Peyer's patch (tissue), 4 donors: ENCODE data around the gene OR13J1. TPM values are rescaled to one million over a fixed set of nuclear protein-coding genes. Genes with fewer than 3 reads are reported as not detected.

Source experiments
- DNase-seq, 3 donors: peaks; one replicate each; pipeline ENCODE4 v3.0.0-alpha.2; 2017 to 2019
- H3K27ac ChIP-seq, 4 donors: fragments of 200-600 bp; sonication (generic); one replicate each; pipeline ENCODE4 v1.5.1; 2016 to 2019
- H3K27me3 ChIP-seq, 2 donors: fragments of 200-600 bp; sonication (generic); one replicate each; pipeline ENCODE4 v1.5.1; 2019
- H3K36me3 ChIP-seq, 3 donors: fragments of 200-600 bp; sonication (generic); one replicate each; pipeline ENCODE4 v1.5.1; 2016 to 2019
- H3K4me1 ChIP-seq, 4 donors: fragments of 200-600 bp; sonication (generic); one replicate each; pipeline ENCODE4 v1.5.1; 2016 to 2019
- H3K4me3 ChIP-seq, 4 donors: fragments of 200-600 bp; sonication (generic); 1 replicate in 3 of 4; 2 replicates in 1 of 4; pipeline ENCODE4 v1.5.1; 2016 to 2019; ENCODE audit warnings: mild to moderate bottlenecking in 1 of 4
- H3K9me3 ChIP-seq, 4 donors: fragments of 200-600 bp; sonication (generic); one replicate each; pipeline ENCODE4 v1.5.1; 2016 to 2019; ENCODE audit warnings: mild to moderate bottlenecking in 1 of 4
- CTCF ChIP-seq, 6 experiments: fragments of 450-650 bp in 4 of 6; fragments of 200-600 bp in 2 of 6; sonication (generic) in 1 of 6; IDR thresholded peaks; one replicate each; pipeline ENCODE4 v1.5.1; 2017 to 2019; ENCODE audit warnings: antibody characterized with exemption in 6 of 6, mild to moderate bottlenecking in 3 of 6, moderate library complexity in 1 of 6
- POLR2A ChIP-seq, 2 donors: fragments of 450-650 bp; IDR thresholded peaks; one replicate each; pipeline ENCODE4 v1.5.1; 2017; ENCODE audit warnings: antibody characterized with exemption in 2 of 2, mild to moderate bottlenecking in 2 of 2, moderate library complexity in 2 of 2
- total RNA-seq, 4 donors: library from RNA; depleted of rRNA; stranded (reverse); fragments of >200 nt; gene quantifications; one replicate each; pipeline ENCODE4 v1.1.0, GENCODE V29; 2016

The OR13J1 gene
- total RNA-seq, 4 donors from 2014 or later: not detected

DNA sequence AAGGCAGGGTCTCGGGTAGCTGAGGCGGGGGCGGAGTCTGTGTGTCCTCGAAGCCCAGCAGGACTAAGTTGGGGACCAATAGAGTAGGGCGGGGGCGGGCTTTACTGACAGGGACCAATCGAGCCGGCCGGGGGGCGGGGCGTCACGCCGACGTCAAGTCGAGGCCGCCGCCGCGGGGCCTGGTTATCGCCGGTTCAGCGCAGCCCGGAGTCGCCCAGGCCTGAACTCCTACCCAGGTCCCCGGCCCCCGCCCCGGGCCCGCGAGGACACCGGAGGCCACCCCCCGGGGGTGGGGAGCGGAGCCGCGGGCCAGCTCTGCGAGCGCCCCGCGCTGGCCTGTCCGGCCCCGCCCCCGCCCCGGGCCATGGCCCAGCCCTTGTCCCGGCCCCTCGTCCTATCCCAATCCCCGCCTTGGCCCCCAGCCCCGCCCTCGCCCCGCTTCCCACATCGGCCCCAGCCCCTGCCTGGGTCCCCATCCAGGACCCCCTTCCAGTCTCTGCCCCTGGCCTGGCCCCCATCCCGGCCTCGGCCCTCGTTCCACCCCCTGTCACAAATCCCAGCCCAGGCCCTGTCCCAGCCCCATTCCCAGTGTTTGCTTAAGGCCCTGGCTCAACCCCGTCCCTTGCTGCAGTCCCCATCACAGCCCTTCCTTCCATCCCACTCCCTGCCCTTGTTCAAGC, 41.0 kb downstream of the OR13J1 start, which contains the start of gene TMEM8B:
TMEM8B (plus strand) TSS at position 145 of the 680 bp plus-strand sequence; CDS start at position 365, 220 bp downstream.
- peak within 1 kb of the TSS; percentile 88 to 98 (median 96) for H3K27ac ChIP-seq
- H3K4me1 ChIP-seq: peaks cover 5 to 18% (median 12%) of the 10 kb centered on the region in 4 donors
- DNase-seq: peak; percentile 97 to 100 (median 99)
- peak within 1 kb of the TSS; percentile 63 to 99 (median 82) for H3K4me3 ChIP-seq
- H3K36me3 ChIP-seq: no peaks in the 10 kb centered on the region
- TF ChIP-seq POLR2A (IDR thresholded peaks at IDR 0.05) (no peak), CTCF (IDR thresholded peaks at IDR 0.05) (no peak)
- H3K9me3 ChIP-seq: no peaks in the 10 kb centered on the region
- H3K27me3 ChIP-seq: no peaks in the 10 kb centered on the region

GRCh38 chr9:35828716-35829083, 41.5 kb downstream of the OR13J1 start, which contains the start of gene FAM221B:
Gene FAM221B (minus strand): TSS chr9:35828732. CDS start chr9:35826161, 2,571 bp downstream.
- no peaks in the 10 kb centered on the region for H3K36me3 ChIP-seq
- H3K9me3 ChIP-seq: no peaks in the 10 kb centered on the region
- H3K4me3 ChIP-seq: peak within 1 kb of the TSS; percentile 63 to 99 (median 82)
- peak in 1 of 3 donors; percentile 66 for DNase-seq
- TF ChIP-seq CTCF (IDR thresholded peaks at IDR 0.05) (no peak), POLR2A (IDR thresholded peaks at IDR 0.05) (no peak)
- no peaks in the 10 kb centered on the region for H3K27me3 ChIP-seq
- H3K4me1 ChIP-seq: peaks cover 5 to 18% (median 7%) of the 10 kb centered on the region in 4 donors
- H3K27ac ChIP-seq: peak within 1 kb of the TSS; percentile 88 to 98 (median 96)

- no peak for DNase-seq
Measured at GRCh38 chr9:35827486-35827885, 42.7 kb downstream of the OR13J1 start.

GRCh38 chr9:35826071-35826701, 44.0 kb downstream of the OR13J1 start:
- Histone ChIP-seq H3K27me3 (no peaks in the 10 kb centered on the region), H3K4me1 (peaks cover 0 to 12% (median 5%) of the 10 kb centered on the region in 4 donors), H3K9me3 (no peaks in the 10 kb centered on the region), H3K4me3 (no peak overlapping the region), H3K36me3 (no peaks in the 10 kb centered on the region), H3K27ac (no peak overlapping the region)
- TF ChIP-seq POLR2A (IDR thresholded peaks at IDR 0.05): no peak
- peak; percentile 65 to 86 (median 78) for TF ChIP-seq CTCF (IDR thresholded peaks at IDR 0.05)
- DNase-seq: peak in 1 of 3 donors; percentile 58

More at GRCh38 chr9:35827486-35827885, 42.7 kb downstream of the OR13J1 start:
- no peak for TF ChIP-seq POLR2A (IDR thresholded peaks at IDR 0.05)
- TF ChIP-seq CTCF (IDR thresholded peaks at IDR 0.05): no peak
- H3K27me3 ChIP-seq: no peaks in the 10 kb centered on the region
- H3K4me3 ChIP-seq: no peak overlapping the region
- H3K9me3 ChIP-seq: no peaks in the 10 kb centered on the region
- H3K4me1 ChIP-seq: peaks cover 0 to 12% (median 5%) of the 10 kb centered on the region in 4 donors
- H3K27ac ChIP-seq: no peak overlapping the region
- no peaks in the 10 kb centered on the region for H3K36me3 ChIP-seq

DNA sequence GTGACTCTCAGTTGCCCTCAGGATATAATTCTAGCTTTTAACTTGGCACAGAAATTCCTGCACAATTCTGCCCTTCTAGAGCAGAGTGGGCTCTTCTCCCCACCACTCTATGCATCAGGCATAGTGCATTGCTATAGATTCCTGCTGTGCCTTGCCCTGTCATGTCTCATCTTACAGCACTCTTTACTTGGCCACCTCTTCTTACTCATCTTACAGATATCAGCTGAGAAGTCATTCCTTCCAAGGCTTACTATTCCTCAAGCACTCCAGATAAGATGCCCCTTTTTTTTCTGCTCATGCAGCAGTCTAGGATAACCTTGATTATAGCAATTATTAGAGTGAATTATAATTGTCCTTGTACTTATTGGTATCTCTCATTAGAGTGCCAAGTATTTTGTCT, 47.3 kb downstream of the OR13J1 start:
- Histone ChIP-seq H3K9me3 (no peaks in the 10 kb centered on the region), H3K27ac (no peak overlapping the region), H3K27me3 (no peaks in the 10 kb centered on the region), H3K4me3 (no peak overlapping the region), H3K36me3 (no peaks in the 10 kb centered on the region), H3K4me1 (no peaks in the 10 kb centered on the region)
- no peak for DNase-seq
- no peak for TF ChIP-seq CTCF (IDR thresholded peaks at IDR 0.05)
- no peak for TF ChIP-seq POLR2A (IDR thresholded peaks at IDR 0.05)
